Stomach (tissue), 4 donors: Measurements from ENCODE around the gene ARHGEF37.

Experiments used
- CTCF ChIP-seq, 7 experiments: fragments of 450-650 bp in 4 of 7; fragments of 200-600 bp in 3 of 7; sonication (generic) in 3 of 7; IDR thresholded peaks; one replicate each; pipeline ENCODE4 v1.5.1; 2016 to 2019; ENCODE audit warnings: antibody characterized with exemption in 7 of 7, control low read depth in 2 of 7, mild to moderate bottlenecking in 1 of 7
- EP300 ChIP-seq: sonication (generic); formaldehyde crosslinking; IDR thresholded peaks from one replicate; pipeline ENCODE4 v1.6.1; 2017; ENCODE audit warnings: antibody characterized with exemption
- POLR2A ChIP-seq, 4 donors: fragments of 450-650 bp; IDR thresholded peaks; one replicate each; pipeline ENCODE4 v1.6.1; 2016; ENCODE audit warnings: antibody characterized with exemption in 4 of 4, control low read depth in 2 of 4, mild to moderate bottlenecking in 1 of 4, moderate library complexity in 1 of 4

GRCh38 chr5:149550268-149550583, 31.1 kb upstream of the ARHGEF37 start:
- TF ChIP-seq CTCF (IDR thresholded peaks at IDR 0.05), result no peak
- no peak for TF ChIP-seq EP300
- TF ChIP-seq POLR2A (IDR thresholded peaks at IDR 0.05), result no peak
